Peyer's patch (tissue), 4 donors: ENCODE data around the gene NCOA6.

Source experiments
- POLR2A ChIP-seq, 2 donors: fragments of 450-650 bp; IDR thresholded peaks; one replicate each; pipeline ENCODE4 v1.5.1; 2017; ENCODE audit warnings: antibody characterized with exemption in 2 of 2, mild to moderate bottlenecking in 2 of 2, moderate library complexity in 2 of 2
- TF ChIP-seq, protein P1 (sequence below), 6 experiments: fragments of 450-650 bp in 4 of 6; fragments of 200-600 bp in 2 of 6; sonication (generic) in 1 of 6; IDR thresholded peaks; one replicate each; pipeline ENCODE4 v1.5.1; 2017 to 2019; ENCODE audit warnings: antibody characterized with exemption in 6 of 6, mild to moderate bottlenecking in 3 of 6, moderate library complexity in 1 of 6

DNA sequence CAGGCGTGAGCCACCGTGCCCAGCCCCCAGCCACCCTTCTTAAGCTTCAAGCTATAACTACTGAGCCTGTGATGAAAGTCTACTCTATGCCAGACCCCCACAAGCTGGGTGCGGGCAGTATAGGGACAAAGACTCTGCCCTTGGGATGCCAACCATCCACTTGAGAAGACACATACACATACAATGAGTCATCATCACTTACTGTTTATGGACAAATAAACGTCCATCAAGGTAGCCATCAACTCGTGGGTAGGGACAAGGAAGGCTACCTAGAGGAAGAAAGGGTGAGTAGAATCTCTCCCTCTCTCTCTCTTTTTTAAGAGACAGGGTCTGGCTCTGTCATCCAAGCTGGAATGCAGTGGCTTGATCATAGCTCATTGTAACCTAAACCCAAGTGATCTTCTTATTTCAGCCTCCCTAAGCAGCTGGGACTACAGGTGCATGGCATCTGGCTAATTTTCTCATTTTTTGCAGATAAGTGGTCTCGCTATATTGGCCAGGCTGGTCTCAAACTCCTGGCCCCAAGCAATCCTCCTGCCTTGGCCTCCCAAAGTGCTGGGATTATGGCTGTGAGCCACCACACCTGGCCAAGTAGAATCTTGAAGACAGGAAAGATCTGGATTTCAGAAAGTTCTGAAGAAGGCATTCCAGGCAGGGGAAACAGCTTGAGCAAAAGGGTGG lies 123.9 kb downstream of the NCOA6 start:
- TF ChIP-seq, protein P1, sequence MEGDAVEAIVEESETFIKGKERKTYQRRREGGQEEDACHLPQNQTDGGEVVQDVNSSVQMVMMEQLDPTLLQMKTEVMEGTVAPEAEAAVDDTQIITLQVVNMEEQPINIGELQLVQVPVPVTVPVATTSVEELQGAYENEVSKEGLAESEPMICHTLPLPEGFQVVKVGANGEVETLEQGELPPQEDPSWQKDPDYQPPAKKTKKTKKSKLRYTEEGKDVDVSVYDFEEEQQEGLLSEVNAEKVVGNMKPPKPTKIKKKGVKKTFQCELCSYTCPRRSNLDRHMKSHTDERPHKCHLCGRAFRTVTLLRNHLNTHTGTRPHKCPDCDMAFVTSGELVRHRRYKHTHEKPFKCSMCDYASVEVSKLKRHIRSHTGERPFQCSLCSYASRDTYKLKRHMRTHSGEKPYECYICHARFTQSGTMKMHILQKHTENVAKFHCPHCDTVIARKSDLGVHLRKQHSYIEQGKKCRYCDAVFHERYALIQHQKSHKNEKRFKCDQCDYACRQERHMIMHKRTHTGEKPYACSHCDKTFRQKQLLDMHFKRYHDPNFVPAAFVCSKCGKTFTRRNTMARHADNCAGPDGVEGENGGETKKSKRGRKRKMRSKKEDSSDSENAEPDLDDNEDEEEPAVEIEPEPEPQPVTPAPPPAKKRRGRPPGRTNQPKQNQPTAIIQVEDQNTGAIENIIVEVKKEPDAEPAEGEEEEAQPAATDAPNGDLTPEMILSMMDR (IDR thresholded peaks at IDR 0.05), result no peak
- TF ChIP-seq POLR2A (IDR thresholded peaks at IDR 0.05), result no peak
